ENCODE results near the gene ACIN1. TPM values are rescaled to one million over a fixed set of nuclear protein-coding genes. Genes with fewer than 3 reads are reported as not detected.

The ACIN1 gene
- total RNA-seq, 2 donors from 2014 or later: 110 to 119 TPM

- no peak for DNase-seq
Measured at GRCh38 chr14:23054000-23054811, 40.7 kb downstream of the ACIN1 start.

GRCh38 chr14:23053426-23053825 is 41.5 kb downstream of the ACIN1 start:
- ATAC-seq (no peak), DNase-seq (no peak)
- intact Hi-C loops (cut with DNase I, micrococcal nuclease): no loop called here

More at GRCh38 chr14:23054000-23054811, 40.7 kb downstream of the ACIN1 start:
- intact Hi-C loops (cut with DNase I, micrococcal nuclease): no loop called here
- no peak for ATAC-seq

- DNase-seq (no peak), ATAC-seq (no peak)
- intact Hi-C loops (cut with DNase I, micrococcal nuclease): no loop called here
Measured at GRCh38 chr14:23052671-23053070, 42.3 kb downstream of the ACIN1 start.

DNA sequence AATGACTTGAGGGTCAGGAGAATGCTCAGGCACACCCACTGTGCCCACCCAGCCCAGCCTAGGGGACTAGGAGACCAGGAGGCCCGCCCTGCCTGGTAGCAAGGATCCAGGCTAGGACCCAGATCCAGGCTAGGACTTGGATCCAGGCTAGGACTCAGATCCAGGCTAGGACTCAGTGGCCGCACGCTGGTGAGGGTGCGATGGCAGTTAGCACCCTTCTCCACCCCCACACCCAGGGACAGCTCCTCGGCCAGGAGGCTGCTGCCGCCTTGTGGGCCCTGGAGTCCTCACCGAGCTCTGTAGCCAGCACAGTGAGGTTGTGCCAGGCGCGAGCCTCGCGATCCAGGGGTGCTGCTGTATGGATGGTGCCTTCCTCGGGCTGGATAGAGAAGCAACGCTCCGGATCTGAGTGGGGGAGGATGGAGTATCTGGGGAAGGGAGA is 42.7 kb downstream of the ACIN1 start:
- ATAC-seq: no peak
- DNase-seq: no peak

GRCh38 chr14:23051141-23052057 is 43.5 kb downstream of the ACIN1 start:
- DNase-seq: no peak
- intact Hi-C loops (cut with DNase I, micrococcal nuclease): no loop called here
- ATAC-seq: no peak

More for the DNA sequence above, 42.7 kb downstream of the ACIN1 start:
- intact Hi-C loops (cut with DNase I, micrococcal nuclease): no loop called here

- intact Hi-C loops (cut with DNase I, micrococcal nuclease): no loop called here
- ATAC-seq (no peak), DNase-seq (no peak)
Measured at GRCh38 chr14:23049011-23049410, 45.9 kb downstream of the ACIN1 start.

GRCh38 chr14:23047751-23048693 is 46.9 kb downstream of the ACIN1 start:
- intact Hi-C loops (cut with DNase I, micrococcal nuclease): no loop called here
- ATAC-seq (no peak), DNase-seq (no peak)

DNA sequence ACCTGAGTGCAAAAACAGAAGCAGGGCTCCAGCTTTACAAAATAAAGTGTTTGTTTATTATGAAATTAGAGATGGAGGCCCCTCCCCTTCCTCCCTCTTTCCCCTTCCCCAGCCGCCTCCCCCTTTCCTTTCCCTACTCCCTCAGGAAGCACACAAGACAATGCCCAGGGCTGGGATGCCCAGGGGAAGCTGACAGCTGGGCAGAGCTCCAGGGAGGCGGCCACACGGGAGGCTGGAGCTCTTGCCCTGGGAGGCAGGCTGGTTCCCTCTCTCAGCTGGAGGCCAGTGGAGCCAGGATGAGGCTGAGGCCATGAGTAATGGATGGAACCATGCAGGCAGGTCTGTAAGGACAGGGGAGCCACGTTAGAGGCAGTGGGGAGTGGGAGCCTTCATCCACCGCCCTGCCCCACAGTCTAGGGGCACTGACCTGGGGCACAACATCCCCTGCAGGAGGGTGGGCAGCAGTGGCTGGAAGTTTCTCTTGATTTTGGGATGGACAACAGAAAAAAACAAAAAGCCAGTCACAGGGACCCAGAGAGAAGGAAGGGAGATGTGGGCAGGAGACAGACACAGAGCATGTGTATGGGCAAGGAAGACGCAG is 47.8 kb downstream of the ACIN1 start:
- DNase-seq (no peak), ATAC-seq (no peak)
- intact Hi-C loops (cut with DNase I, micrococcal nuclease): no loop called here

DNA sequence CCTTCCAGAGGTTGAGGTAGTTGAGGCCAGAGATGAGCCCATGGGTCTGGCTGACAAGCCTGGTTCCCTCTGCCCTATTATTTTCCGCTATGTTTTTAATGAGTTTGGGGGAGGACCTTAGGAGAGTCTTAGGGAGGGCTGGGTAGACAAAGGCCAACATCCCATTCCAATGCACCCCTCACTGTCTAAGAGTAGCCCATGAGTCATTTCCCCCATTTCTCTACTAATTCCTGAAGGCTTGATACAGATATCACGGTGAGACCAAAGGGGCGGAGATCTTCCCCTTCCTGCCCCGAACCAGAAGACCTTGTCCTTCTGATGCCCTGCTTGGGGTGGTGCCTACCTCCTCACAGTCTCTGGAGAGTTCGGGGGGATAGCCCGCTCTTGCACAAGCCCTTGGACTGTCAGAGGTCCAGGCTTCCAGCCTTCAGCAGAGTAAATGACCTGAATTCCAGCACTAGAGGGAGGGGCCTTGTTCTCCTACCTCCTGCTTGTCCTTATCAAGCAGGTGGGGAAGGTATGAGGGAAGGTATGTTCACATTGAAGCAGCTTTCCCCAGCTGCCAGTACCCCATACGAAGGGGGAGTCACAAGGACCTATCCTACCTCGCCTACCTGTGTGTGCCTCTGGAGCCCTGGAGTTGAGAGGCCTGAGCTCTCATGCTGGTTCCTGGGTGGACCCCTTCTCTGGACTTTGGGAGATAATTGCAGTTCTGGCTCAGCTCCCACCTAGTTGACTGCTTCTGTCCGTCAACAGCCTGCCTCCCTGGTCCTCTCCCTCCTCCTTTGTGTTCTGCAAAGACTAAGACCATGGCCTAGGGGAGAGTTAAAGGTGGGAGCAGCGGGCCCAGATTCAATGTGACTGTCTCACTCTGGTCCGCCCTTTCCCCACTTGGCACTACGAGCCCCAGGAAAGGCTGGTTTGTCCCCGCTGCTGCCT is 49.2 kb downstream of the ACIN1 start:
- intact Hi-C loops (cut with DNase I, micrococcal nuclease): no loop called here
- ATAC-seq (no peak), DNase-seq (no peak)

GRCh38 chr14:23044840-23045239 is 50.1 kb downstream of the ACIN1 start:
- intact Hi-C loops (cut with DNase I, micrococcal nuclease): no loop called here
- DNase-seq (no peak), ATAC-seq (peak; percentile 66)

- intact Hi-C loops (cut with DNase I, micrococcal nuclease): no loop called here
- DNase-seq: no peak
Measured at GRCh38 chr14:23043754-23044153, 51.2 kb downstream of the ACIN1 start.

DNA sequence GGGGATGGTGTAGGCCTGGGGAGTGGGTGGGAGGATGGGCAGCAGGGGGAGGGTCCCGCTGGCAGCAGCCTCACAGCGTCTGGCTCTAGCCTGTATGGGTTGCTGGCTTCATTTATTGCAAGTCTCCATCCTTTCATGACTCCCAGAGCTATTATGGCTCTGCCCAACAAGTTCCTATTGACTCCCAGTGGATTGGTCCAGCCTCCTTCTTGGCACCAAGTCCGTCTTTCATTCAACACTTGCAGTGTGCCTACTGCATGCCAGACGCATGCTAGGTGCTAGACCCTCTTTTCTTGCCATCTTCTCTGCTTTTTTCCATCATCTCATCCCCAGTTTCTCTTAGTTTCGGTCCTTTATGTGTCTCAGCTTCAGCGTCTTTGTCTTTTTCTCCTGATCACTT is 51.8 kb downstream of the ACIN1 start:
- DNase-seq: no peak
- no peak for ATAC-seq
- intact Hi-C loops (cut with DNase I, micrococcal nuclease): no loop called here

More at GRCh38 chr14:23043754-23044153, 51.2 kb downstream of the ACIN1 start:
- no peak for ATAC-seq

DNA sequence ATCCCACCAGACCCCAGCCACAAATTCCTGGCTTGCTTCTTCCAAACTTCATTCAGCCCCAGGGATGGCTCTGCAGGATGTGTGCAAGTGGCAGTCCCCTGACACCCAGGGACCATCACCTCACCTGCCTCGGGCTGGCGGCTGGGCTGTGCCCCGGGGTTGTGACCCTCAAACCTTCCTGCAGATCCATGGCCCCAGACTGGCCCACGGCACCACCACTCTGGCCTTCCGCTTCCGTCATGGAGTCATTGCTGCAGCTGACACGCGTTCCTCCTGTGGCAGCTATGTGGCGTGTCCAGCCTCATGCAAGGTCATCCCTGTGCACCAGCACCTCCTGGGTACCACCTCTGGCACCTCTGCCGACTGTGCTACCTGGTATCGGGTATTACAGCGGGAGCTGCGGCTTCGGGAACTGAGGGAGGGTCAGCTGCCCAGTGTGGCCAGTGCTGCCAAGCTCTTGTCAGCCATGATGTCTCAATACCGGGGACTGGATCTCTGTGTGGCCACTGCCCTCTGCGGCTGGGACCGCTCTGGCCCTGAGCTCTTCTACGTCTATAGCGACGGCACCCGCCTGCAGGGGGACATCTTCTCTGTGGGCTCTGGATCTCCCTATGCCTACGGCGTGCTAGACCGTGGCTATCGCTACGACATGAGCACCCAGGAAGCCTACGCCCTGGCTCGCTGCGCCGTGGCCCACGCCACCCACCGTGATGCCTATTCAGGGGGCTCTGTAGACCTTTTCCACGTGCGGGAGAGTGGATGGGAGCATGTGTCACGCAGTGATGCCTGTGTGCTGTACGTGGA is 52.6 kb downstream of the ACIN1 start, which contains the start of gene PSMB11:
TSS of gene PSMB11 (plus strand) at position 51 of the 804 bp plus-strand sequence. CDS start at position 65, 14 bp downstream.
- ATAC-seq (no peak), DNase-seq (no peak)
- intact Hi-C loops (cut with DNase I, micrococcal nuclease): no loop called here

- intact Hi-C loops (cut with DNase I, micrococcal nuclease): no loop called here
- no peak for DNase-seq
- no peak for ATAC-seq
Measured at GRCh38 chr14:23041729-23042128, 53.2 kb downstream of the ACIN1 start.

DNA sequence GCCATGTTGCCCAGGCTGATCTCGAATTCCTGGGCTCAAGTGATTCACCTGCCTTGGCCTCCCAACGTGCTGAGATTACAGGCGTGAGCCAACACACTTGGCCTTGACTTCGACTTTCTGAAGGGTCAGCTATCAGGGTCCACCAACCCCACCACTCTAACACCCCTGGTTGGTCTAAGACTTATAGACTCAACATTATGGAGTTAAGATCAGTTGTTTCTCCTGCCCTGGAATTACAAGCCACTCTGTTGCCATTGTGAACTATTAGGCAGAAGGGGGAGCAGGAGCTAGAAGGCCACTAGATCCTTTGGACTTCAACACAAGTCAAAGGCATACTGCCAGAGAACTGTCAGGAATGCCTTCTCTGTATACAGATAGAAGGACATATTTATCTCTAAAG is 54.8 kb downstream of the ACIN1 start:
- intact Hi-C loops (cut with DNase I, micrococcal nuclease): no loop called here
- DNase-seq: no peak
- no peak for ATAC-seq

All from left colon (tissue), 2 donors.